ENCODE data around the gene SUPT3H. TPM values are rescaled to one million over a fixed set of nuclear protein-coding genes. Genes with fewer than 3 reads are reported as not detected.
"Not testable (repeated sequence)": the region's sequence is repeated elsewhere in the genome, so short reads cannot be mapped to it uniquely, and the experiment has no call there.

The SUPT3H gene
- total RNA-seq, 1 experiment from 2014 or later: 35.8 TPM

GRCh38 chr6:45184040-45184439 is 193.7 kb downstream of the SUPT3H start:
- DNase-seq (ENCODE audit: low read depth): no peak

- DNase-seq (ENCODE audit: low read depth): not testable (repeated sequence)
These were observed 201.4 kb downstream of the SUPT3H start for GRCh38 chr6:45176373-45176772.

- no peak for DNase-seq (ENCODE audit: low read depth)
These were observed 202.5 kb downstream of the SUPT3H start for GRCh38 chr6:45175272-45175671.

GRCh38 chr6:45174045-45174444 is 203.7 kb downstream of the SUPT3H start:
- no peak for DNase-seq (ENCODE audit: low read depth)

- DNase-seq (ENCODE audit: low read depth): no peak
These were observed 206.4 kb downstream of the SUPT3H start for GRCh38 chr6:45171380-45171779.

GRCh38 chr6:45170309-45170708 is 207.4 kb downstream of the SUPT3H start:
- DNase-seq (ENCODE audit: low read depth): no peak

GRCh38 chr6:45169815-45170214 is 207.9 kb downstream of the SUPT3H start:
- no peak for DNase-seq (ENCODE audit: low read depth)

GRCh38 chr6:45163952-45164766 is 213.6 kb downstream of the SUPT3H start:
- peak; percentile 53 for DNase-seq (ENCODE audit: low read depth)

- no peak for DNase-seq (ENCODE audit: low read depth)
These were observed 217.4 kb downstream of the SUPT3H start for GRCh38 chr6:45160305-45160704.

- DNase-seq (ENCODE audit: low read depth): no peak
These were observed 221.7 kb downstream of the SUPT3H start for GRCh38 chr6:45156075-45156474.

GRCh38 chr6:45155341-45155894 is 222.3 kb downstream of the SUPT3H start:
- DNase-seq (ENCODE audit: low read depth): no peak

- DNase-seq (ENCODE audit: low read depth): no peak
These were observed 223.1 kb downstream of the SUPT3H start for GRCh38 chr6:45154679-45155078.

- DNase-seq (ENCODE audit: low read depth): no peak
These were observed 228.9 kb downstream of the SUPT3H start for GRCh38 chr6:45148711-45149341.

GRCh38 chr6:45148278-45148677 is 229.5 kb downstream of the SUPT3H start:
- DNase-seq (ENCODE audit: low read depth): no peak

GRCh38 chr6:45145658-45146057 is 232.1 kb downstream of the SUPT3H start:
- not testable (repeated sequence) for DNase-seq (ENCODE audit: low read depth)

- DNase-seq (ENCODE audit: low read depth): no peak
These were observed 239.0 kb downstream of the SUPT3H start for GRCh38 chr6:45138765-45139164.

- no peak for DNase-seq (ENCODE audit: low read depth)
These were observed 241.2 kb downstream of the SUPT3H start for GRCh38 chr6:45136495-45136894.

GRCh38 chr6:45132658-45133294 is 245.0 kb downstream of the SUPT3H start:
- DNase-seq (ENCODE audit: low read depth): no peak

- DNase-seq (ENCODE audit: low read depth): peak; percentile 9
These were observed 245.7 kb downstream of the SUPT3H start for GRCh38 chr6:45132059-45132458.

- DNase-seq (ENCODE audit: low read depth): no peak
These were observed 248.7 kb downstream of the SUPT3H start for GRCh38 chr6:45129051-45129450.

GRCh38 chr6:45127185-45127584 is 250.5 kb downstream of the SUPT3H start:
- DNase-seq (ENCODE audit: low read depth): no peak

- no peak for DNase-seq (ENCODE audit: low read depth)
These were observed 251.7 kb downstream of the SUPT3H start for GRCh38 chr6:45126033-45126432.
